ENCODE results near the gene VSNL1. TPM values are rescaled to one million over a fixed set of nuclear protein-coding genes. Genes with fewer than 3 reads are reported as not detected.

VSNL1 gene
- polyA plus RNA-seq, 1 of the 3 experiments (the other 2 are of a cell fraction) = 1.3 TPM

GRCh38 chr2:17571681-17572080 is 31.2 kb downstream of the VSNL1 start:
- Histone ChIP-seq H3K79me2 (ENCODE audit: insufficient read depth) (no peaks in the 10 kb centered on the region), H4K20me1 (ENCODE audit: insufficient read depth) (no peaks in the 10 kb centered on the region), H3K9me2 (no peaks in the 10 kb centered on the region), H3K9me3 (no peaks in the 10 kb centered on the region), H3K4me2 (no peak overlapping the region), H3K27me3 (ENCODE audit: insufficient read depth) (no peaks in the 10 kb centered on the region; the same call in 1 of the 2 replicates), H3K9ac (no peak overlapping the region), H3K27ac (ENCODE audit: low read depth in 2 of 2, low read length in 1 of 2) (no peak overlapping the region), H3K4me3 (ENCODE audit: low read depth in 2 of 2, low read length in 1 of 2) (no peak overlapping the region), H2AFZ (ENCODE audit: low read depth) (no peak overlapping the region), H3F3A (replicated peaks; ENCODE audit: insufficient read depth) (no peaks in the 10 kb centered on the region), H3K36me3 (replicated peaks in 1 of 2; ENCODE audit: control insufficient read depth in 1 of 2, insufficient read depth in 2 of 2, low read length in 1 of 2) (no peaks in the 10 kb centered on the region), H3K4me1 (ENCODE audit: control insufficient read depth in 1 of 2, insufficient read depth in 2 of 2, low read depth in 1 of 2, low read length in 1 of 2) (no peaks in the 10 kb centered on the region)
- ChIA-PET CTCF (interaction anchor here (1.0 to 3.8 kb wide), 7 partner anchors 12 to 798 kb away, joined by 3 to 21 read pairs (median 4); partner anchors contain the start of gene VSNL1), POLR2A (no interaction called here)
- WGBS (ENCODE audit: low lambda C conversion rate) = 41% methylated on average over 1 of the region's 1 CpG
- no peak for DNase-seq
- TF ChIP-seq EZH2phosphoT487 (IDR thresholded peaks at IDR 0.05; ENCODE audit: borderline replicate concordance, low read depth) = no peak
- TF ChIP-seq SMC3 (IDR thresholded peaks at IDR 0.05; ENCODE audit: low read depth, low read length) = no peak
- TF ChIP-seq CTCF (IDR thresholded peaks at IDR 0.05) = no peak
- TF ChIP-seq RFX5 (IDR thresholded peaks at IDR 0.05; ENCODE audit: low read length) = no peak
- TF ChIP-seq JUND (IDR thresholded peaks at IDR 0.05) = no peak
- TF ChIP-seq FOXJ3 (CRISPR knock-in tag; IDR thresholded peaks at IDR 0.05) = no peak
- no peak for TF ChIP-seq FOSL2 (IDR thresholded peaks at IDR 0.05; ENCODE audit: borderline replicate concordance, low read depth)
- no peak for TF ChIP-seq POLR2AphosphoS5 (IDR thresholded peaks at IDR 0.05; ENCODE audit: low read depth, low read length)
- no peak for TF ChIP-seq TEAD4 (IDR thresholded peaks at IDR 0.05; ENCODE audit: borderline replicate concordance, insufficient read depth)
- TF ChIP-seq TAF1 (IDR thresholded peaks at IDR 0.05; ENCODE audit: borderline replicate concordance, low read depth, low read length) = no peak
- TF ChIP-seq RAD21 (IDR thresholded peaks at IDR 0.05; ENCODE audit: low read length) = no peak
- TF ChIP-seq YY1 (IDR thresholded peaks at IDR 0.05; ENCODE audit: low read depth) = no peak
- no peak for TF ChIP-seq FOXM1 (IDR thresholded peaks at IDR 0.05; ENCODE audit: low read depth)
- TF ChIP-seq USF1 (IDR thresholded peaks at IDR 0.05; ENCODE audit: borderline replicate concordance, low read depth) = no peak
- no peak for TF ChIP-seq NRF1 (IDR thresholded peaks at IDR 0.05; ENCODE audit: low read depth, low read length)
- TF ChIP-seq MAX (IDR thresholded peaks at IDR 0.05; ENCODE audit: low read depth) = no peak
- TF ChIP-seq SIN3A (IDR thresholded peaks at IDR 0.05; ENCODE audit: borderline replicate concordance, low read depth, low read length) = no peak
- TF ChIP-seq NFIC (IDR thresholded peaks at IDR 0.05; ENCODE audit: borderline replicate concordance) = no peak
- no peak for TF ChIP-seq USF2 (IDR thresholded peaks at IDR 0.05; ENCODE audit: borderline replicate concordance, low read depth, low read length)

Data from SK-N-SH (cell line).